ENCODE measurements around the gene FAM20C.

The FAM20C gene

DNA sequence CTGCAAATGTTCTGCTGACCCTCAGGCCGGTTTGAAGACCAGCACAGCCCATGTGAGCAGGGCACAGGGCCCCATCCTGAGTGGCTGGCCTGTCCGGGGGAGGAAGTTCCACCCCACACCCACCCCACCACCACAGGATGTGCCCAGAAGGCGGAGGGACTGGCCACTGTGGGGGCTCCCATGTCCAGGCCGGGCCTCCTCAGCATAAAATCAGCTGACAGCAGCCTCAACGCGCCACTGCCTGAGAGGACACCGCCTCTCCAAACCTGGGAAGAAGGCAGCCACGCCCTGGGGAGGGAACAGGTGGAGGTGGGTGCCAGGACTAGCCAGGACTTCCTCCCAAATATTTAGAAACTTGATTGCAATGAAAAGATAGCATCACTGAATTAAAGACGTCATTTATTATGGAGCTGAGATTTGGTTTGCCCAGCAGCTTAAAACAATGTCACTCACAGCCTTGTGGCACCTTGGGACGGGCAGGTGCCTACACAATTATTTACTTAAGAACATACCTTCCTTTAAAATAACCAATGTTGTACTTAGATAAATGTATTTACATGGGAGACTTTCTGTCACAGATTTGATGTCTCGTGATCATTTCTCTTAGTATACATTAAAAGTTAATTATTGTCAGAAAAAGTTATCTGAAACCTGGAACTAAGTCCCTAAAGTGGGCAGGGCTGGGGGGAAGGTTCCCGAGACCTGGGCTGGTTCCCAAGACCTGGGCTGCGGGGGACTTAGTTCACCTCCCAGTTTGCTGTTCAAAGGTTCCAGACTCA, 27.3 kb upstream of the FAM20C start:
- TF ChIP-seq, protein P1, sequence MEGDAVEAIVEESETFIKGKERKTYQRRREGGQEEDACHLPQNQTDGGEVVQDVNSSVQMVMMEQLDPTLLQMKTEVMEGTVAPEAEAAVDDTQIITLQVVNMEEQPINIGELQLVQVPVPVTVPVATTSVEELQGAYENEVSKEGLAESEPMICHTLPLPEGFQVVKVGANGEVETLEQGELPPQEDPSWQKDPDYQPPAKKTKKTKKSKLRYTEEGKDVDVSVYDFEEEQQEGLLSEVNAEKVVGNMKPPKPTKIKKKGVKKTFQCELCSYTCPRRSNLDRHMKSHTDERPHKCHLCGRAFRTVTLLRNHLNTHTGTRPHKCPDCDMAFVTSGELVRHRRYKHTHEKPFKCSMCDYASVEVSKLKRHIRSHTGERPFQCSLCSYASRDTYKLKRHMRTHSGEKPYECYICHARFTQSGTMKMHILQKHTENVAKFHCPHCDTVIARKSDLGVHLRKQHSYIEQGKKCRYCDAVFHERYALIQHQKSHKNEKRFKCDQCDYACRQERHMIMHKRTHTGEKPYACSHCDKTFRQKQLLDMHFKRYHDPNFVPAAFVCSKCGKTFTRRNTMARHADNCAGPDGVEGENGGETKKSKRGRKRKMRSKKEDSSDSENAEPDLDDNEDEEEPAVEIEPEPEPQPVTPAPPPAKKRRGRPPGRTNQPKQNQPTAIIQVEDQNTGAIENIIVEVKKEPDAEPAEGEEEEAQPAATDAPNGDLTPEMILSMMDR (conservative IDR thresholded peaks at IDR 0.05; ENCODE audit: low read length): no peak
- H3K4me3 ChIP-seq (ENCODE audit: low read length): no peak overlapping the region
- DNase-seq (ENCODE audit: low read depth): no peak

DNA sequence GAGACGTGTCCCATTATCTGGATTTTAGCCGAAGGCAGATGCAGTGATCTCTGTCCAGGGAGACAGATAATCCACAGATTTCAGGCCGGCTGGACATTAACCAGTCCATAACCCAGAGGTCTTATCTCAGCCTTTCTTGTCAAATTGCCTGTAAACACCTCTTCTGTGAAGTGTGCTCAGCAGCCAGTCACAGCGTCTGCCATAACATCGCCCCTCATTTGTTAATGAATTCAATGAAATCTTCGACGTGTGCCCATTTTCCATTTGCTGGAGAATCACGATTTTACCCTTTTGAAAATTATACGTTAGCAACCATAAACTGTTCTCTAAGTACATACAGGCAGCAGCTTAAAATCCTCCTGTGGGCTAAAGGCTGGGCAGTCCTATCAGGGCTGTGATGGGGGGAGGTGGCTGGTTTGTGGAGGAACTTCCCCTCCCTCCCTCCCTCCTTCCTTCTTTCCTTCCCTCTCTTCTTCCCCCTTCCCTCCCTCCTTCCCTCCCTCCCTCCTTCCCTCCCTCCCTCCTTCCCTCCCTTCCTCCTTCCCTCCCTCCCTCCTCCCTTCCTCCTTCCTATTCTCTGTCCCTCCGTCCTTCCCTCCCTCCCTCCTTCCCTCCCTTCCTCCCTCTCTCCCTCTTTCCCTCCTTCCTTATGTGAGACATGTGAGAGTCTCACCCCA, 26.6 kb upstream of the FAM20C start:
- TF ChIP-seq, protein P1 (conservative IDR thresholded peaks at IDR 0.05; ENCODE audit: low read length): no peak
- DNase-seq (ENCODE audit: low read depth): no peak
- no peak overlapping the region for H3K4me3 ChIP-seq (ENCODE audit: low read length)

DNA sequence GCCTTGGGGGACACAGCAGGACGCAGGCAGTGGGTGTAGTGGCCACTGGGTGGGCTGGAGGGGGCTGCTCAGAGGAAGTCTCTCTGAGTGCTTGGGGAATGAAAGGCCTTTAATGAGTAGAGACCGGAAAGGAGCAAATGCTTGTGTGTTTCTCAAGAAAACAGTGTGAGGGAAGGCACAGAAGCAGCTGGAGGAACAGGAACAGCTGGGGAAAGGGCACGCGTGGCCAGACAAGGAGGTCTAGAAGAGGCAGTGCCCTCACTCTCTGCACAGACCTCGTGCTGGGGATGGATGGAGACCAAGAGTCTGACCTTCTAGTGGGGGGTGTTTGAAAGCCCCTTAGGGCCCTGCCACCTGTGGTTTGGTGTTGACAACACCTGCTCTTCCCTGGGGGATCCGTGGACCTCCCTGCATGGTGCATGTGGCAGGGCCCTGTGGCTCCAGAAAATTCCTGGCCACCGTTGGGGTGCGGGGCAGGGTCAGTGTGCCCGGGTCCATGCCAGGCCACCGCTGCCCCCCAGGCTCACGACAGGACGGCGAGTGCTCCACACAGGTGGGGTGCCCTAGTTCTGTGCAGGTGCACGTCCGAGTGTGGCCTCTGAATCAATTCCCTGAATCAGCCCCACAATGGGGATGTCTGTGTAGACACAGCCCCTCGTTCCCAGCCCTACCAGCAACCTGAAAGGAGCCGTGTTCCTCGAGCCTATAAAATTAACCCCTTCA, 25.9 kb upstream of the FAM20C start:
- TF ChIP-seq, protein P1 (conservative IDR thresholded peaks at IDR 0.05; ENCODE audit: low read length): no peak
- DNase-seq (ENCODE audit: low read depth): peak; percentile 13
- H3K4me3 ChIP-seq (ENCODE audit: low read length): no peak overlapping the region

DNA sequence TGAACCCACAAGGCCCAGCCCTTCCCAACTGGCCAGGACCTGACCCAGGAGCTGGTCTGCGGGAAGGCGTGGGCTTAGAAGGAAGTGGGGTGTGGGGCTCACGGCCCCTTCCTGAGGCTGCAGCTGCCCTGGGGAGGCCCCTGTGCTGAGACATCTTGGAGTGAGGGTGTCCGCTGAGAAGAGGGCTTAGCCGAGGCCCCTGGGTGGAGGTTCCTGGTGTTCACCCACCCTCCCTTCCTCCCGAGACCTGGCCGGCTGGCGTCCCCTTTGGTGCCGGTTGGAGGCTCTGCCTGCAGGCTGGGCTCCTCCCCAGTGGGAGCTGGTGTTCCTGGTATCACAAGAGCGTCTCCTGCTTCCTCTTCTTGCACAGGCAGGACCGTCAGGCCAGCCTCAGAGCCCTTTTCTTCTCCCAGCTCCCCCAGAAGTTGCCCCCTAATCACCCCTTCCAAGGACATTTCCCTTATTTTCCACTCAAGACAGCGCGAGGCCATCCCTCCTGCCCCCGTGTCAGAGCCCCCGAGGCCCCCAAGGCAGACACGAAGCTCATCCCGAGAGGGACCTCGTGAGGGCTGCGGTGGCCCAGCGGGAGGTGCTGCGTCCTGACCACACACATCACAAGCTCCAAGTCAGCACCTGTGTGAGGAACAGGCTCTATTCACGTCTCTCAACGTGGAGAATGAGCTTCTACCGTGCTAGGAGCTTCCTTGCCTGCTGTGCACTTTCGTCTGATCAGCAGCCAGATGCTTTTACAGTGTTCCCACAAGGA, 25.1 kb upstream of the FAM20C start:
- no peak for DNase-seq (ENCODE audit: low read depth)
- TF ChIP-seq, protein P1 (conservative IDR thresholded peaks at IDR 0.05; ENCODE audit: low read length): no peak
- H3K4me3 ChIP-seq (ENCODE audit: low read length): no peak overlapping the region

DNA sequence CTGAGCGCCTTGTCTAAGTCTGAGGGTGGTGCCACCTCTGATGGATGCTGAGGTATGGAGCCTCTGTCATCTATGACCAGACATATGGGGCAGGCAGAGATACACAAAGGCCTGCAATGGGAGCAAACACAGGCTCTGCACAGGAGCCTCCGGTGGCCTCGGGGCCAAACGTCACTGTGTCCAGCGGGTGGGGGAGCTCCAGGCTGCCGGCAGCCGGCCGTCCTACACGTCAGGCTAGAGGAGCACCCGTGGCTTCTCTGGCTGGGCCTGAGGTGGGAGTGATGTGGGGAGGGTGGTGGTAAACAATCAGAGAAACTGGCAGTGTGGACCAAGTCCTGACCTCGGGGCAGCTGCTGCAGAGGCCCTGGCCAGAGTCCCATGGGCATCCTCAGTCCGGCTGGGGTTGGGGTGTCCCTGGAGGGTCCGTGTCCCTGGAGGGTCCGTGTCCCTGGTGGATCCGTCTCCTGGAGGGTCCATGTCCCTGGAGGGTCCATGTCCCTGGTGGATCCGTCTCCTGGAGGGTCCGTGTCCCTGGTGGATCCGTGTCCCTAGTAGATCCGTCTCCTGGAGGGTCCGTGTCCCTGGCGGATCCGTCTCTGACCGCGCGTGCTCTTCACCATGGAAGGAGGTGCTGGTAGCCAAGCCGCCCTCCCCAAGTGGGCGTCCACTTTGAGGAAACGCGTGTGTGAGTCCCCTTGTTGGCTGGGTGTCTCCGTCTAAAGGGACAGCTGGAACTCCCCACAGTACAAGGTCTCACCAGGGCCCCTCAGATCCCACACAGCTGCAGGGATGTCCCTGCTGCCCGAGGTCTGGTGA, 24.2 kb upstream of the FAM20C start:
- TF ChIP-seq, protein P1 (conservative IDR thresholded peaks at IDR 0.05; ENCODE audit: low read length): no peak
- DNase-seq (ENCODE audit: low read depth): no peak
- H3K4me3 ChIP-seq (ENCODE audit: low read length): no peak overlapping the region
